NB4 (cell line): ENCODE results near the gene NELFA.

Source experiments
- DNase-seq: peaks from one replicate; pipeline ENCODE4 v3.0.0; 2010; ENCODE audit warnings: low read depth
- H3K4me3 ChIP-seq: one replicate; pipeline ENCODE4 v1.5.1; 2011; ENCODE audit warnings: mild to moderate bottlenecking, low read depth, low read length, moderate library complexity
- MYC ChIP-seq: IDR thresholded peaks from 2 replicates; pipeline ENCODE4 v1.6.1; 2011; ENCODE audit warnings: low read depth, low read length
- POLR2A ChIP-seq: IDR thresholded peaks from 2 replicates; pipeline ENCODE4 v1.6.1; 2011; ENCODE audit warnings: mild to moderate bottlenecking; ENCODE audit not compliant: insufficient read length; ENCODE audit errors: extremely low read depth
- TF ChIP-seq, protein P1 (sequence below): IDR thresholded peaks from one replicate; pipeline ENCODE4 v1.5.1; 2012; ENCODE audit warnings: low read depth, low read length
- TF ChIP-seq, protein P2 (sequence below): IDR thresholded peaks from 2 replicates; pipeline ENCODE4 v1.6.1; 2011; ENCODE audit warnings: low read depth, low read length

The NELFA gene

DNA sequence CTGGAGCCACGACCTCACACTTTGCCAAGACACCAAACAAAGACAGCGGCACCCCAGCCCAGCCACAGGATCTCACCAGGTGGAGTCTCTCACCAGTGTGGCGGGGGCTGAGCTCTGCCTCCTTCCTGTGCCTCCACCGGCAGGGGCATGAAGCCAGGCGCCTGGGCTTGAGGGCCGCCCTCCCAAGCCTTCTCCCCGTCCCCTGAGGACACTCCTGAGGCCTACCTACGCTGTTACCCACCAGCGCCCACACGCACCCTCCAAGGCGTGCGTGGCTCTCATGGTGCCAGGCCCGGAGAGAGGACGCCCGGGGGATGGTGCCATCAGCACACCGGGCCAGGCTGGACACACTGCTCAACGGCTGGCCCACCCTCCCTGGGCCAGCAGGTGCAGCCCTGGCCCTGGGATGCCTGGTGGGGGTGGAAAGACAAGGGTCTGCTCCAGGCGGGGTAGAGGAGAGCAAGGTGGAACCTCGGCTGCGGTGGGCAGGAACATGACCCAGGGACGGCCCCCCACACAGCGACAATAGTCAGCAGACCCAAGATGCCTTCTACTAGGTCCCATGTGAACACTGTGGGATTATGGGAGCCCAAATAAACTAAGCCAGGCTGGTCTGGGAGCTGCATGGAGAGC lies 22.1 kb downstream of the NELFA start:
- no peak for DNase-seq

DNA sequence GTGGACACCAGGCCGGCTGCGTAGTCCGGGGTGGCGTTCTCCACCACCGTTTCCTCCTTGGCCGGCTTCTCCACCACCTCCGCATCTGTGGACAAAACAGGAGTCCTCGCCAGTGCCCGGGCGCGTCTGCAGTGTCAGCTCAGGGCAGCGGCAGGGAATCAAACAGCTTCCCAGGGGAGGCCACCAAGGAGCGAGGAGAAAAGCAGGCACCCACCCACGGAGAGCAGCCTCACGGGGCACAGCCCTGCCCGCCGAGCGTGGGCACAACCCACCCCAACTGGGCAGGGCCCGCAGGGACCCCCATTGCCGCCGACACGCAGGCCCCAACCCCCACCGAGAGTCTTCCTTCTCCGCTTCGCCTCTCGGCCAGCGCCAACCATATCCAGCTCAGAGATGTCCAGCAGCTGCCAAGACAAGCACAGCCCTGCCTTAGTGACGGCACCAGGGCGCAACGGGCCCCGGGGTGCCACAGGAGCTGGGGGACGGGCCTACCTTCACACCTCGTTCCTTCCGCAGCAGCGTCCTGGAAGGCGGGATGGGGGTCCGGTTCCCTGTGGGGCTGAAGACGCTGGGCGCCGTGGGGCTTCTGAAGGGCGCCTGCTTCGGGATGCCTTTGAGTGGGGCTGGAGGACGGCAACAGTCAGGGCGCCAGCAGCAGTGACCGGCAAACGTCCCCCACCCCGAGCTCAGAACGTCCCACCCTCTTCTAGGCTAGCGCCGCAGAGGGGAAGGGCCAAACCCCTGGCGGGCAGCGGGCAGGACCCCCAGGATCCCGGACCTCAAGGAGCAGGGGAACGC lies 22.8 kb downstream of the NELFA start:
- H3K4me3 ChIP-seq: no peak overlapping the region
- TF ChIP-seq, protein P1, sequence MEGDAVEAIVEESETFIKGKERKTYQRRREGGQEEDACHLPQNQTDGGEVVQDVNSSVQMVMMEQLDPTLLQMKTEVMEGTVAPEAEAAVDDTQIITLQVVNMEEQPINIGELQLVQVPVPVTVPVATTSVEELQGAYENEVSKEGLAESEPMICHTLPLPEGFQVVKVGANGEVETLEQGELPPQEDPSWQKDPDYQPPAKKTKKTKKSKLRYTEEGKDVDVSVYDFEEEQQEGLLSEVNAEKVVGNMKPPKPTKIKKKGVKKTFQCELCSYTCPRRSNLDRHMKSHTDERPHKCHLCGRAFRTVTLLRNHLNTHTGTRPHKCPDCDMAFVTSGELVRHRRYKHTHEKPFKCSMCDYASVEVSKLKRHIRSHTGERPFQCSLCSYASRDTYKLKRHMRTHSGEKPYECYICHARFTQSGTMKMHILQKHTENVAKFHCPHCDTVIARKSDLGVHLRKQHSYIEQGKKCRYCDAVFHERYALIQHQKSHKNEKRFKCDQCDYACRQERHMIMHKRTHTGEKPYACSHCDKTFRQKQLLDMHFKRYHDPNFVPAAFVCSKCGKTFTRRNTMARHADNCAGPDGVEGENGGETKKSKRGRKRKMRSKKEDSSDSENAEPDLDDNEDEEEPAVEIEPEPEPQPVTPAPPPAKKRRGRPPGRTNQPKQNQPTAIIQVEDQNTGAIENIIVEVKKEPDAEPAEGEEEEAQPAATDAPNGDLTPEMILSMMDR: no peak
- TF ChIP-seq POLR2A (no peak), MYC (no peak)
- TF ChIP-seq, protein P2, sequence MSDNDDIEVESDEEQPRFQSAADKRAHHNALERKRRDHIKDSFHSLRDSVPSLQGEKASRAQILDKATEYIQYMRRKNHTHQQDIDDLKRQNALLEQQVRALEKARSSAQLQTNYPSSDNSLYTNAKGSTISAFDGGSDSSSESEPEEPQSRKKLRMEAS: no peak
- no peak for DNase-seq

More for the DNA sequence above, 22.1 kb downstream of the NELFA start:
- no peak overlapping the region for H3K4me3 ChIP-seq
- TF ChIP-seq MYC: no peak
- TF ChIP-seq, protein P1: no peak
- TF ChIP-seq, protein P2: no peak
- no peak for TF ChIP-seq POLR2A

DNA sequence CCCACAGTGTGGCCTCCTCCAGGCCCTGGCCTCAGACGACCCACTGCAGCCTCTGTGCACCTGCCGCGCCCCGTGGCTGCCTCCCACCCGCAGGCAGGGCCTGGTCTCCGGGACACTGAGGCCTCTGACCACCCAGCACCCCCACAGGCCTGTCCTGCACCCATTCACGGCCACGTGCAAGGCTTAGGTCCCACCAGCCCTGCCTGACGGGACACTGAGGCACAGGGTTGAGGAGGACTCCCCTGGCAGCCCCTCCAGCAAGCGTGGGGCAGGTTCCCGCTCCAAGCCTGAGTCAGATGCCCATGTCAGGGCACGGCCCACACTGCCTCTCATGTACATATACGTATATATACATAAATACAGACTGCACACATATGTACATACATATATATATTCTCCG lies 23.5 kb downstream of the NELFA start:
- no peak overlapping the region for H3K4me3 ChIP-seq
- DNase-seq: no peak
- TF ChIP-seq POLR2A: no peak
- TF ChIP-seq, protein P1: no peak
- TF ChIP-seq MYC: no peak

DNA sequence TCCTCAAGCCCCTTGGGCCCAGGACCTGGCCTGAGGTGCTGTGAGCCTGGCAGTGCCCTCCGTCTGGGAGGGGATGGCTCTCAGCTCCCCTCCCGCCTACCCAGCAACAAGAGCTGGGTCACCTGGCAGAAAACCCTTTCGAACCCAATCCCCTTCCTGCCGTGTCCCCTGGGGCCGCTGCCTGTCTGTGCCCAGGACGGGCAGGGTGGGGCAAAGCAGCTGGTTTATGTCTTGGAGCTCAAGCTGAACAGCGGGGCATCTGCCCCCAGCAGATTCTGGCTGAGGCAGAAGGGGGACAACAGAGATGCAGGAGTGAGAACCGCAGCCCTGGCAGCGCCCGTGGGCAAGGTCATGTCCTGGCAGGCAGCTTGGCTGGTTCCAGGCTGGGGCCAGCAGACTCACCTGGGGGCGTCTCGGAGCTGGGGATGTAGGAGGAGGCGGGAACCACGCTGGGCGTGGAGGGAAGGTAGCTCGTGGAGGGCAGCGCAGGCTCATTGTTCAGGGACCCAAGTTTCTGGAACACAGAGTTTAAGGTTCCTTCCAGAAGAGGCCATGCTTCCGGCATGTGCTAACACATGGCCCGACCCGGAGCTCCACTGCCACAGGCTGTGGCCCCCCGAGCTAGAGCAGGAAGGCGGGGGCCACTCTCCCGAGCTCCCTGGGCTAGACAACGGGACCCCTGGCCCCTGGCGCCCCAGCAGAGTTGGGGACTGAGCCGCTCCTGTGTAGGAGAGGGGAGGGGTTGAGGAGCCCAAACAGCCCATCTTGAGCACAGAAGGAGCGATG lies 24.2 kb downstream of the NELFA start:
- no peak overlapping the region for H3K4me3 ChIP-seq
- TF ChIP-seq MYC (no peak), POLR2A (no peak)
- TF ChIP-seq, protein P2: no peak
- TF ChIP-seq, protein P1: no peak
- no peak for DNase-seq

DNA sequence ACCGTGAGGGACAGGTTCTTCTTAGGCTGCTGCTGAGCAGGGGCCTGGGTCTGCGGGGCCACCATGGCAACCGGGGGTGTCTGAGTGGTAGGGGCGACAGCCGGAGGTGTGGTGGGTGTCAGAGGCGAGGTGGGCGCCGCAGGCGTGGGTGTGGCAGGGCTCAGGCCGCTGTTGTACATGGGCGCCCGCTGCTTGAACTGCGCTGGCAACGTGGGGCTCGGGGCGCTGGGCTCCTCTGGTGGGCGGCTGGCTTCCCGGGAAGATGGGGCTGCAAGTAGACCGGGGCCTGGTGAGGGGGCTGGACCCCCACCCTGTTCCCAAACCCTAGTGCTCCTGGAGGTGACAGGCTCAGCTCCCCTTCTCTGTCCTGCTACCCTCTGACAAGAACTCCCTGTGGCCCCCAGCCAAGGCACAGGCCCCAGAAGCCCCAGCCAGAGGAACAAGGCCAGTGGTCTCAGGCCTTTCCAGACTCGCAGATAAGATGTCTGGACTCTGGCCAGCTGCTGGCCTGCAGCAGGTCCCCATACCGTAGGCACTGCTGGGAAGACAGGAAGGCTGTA lies 24.8 kb downstream of the NELFA start:
- no peak overlapping the region for H3K4me3 ChIP-seq
- TF ChIP-seq, protein P1: no peak
- TF ChIP-seq, protein P2: no peak
- no peak for TF ChIP-seq MYC
- TF ChIP-seq POLR2A: no peak
- DNase-seq: no peak
